Measurements from ENCODE around the gene ECE2.

- TF ChIP-seq CTCF (IDR thresholded peaks at IDR 0.05 in 8 of 11, conservative IDR thresholded peaks at IDR 0.05 in 3 of 11) (no peak), POLR2A (IDR thresholded peaks at IDR 0.05) (no peak), POLR2AphosphoS5 (IDR thresholded peaks at IDR 0.05) (no peak)
Measured at GRCh38 chr3:184230603-184231528, 45.0 kb upstream of the ECE2 start.
